CD14-positive monocyte (primary cell): ENCODE results near the gene ADGRL3. TPM values are rescaled to one million over a fixed set of nuclear protein-coding genes. Genes with fewer than 3 reads are reported as not detected.

Source experiments
- DNase-seq, 3 donors: peaks; one replicate each; pipeline ENCODE4 v3.0.0-alpha.2; 2011 to 2022
- H2AFZ ChIP-seq: 2 replicates; pipeline ENCODE4 v1.6.0; 2012; ENCODE audit warnings: mild to moderate bottlenecking, low read depth, low read length, inconsistent platforms; ENCODE audit not compliant: insufficient read depth, poor library complexity, severe bottlenecking
- H3K27ac ChIP-seq, 2 donors: 1 replicate in 1 of 2; 2 replicates in 1 of 2; pipeline ENCODE4 v1.5.1; 2012 to 2013; ENCODE audit warnings: low read length in 2 of 2, control low read depth in 1 of 2, inconsistent platforms in 1 of 2, low read depth in 1 of 2, mild to moderate bottlenecking in 1 of 2
- H3K27me3 ChIP-seq, 2 donors: one replicate each; pipeline versions ENCODE4 v1.6.0 to v1.6.1; 2011 to 2013; ENCODE audit warnings: low read length in 2 of 2; ENCODE audit not compliant: control insufficient read depth in 2 of 2, insufficient read depth in 2 of 2
- H3K36me3 ChIP-seq, 2 donors: replicated peaks in 1 of 2; 1 replicate in 1 of 2; 2 replicates in 1 of 2; pipeline versions ENCODE4 v1.5.1 to v1.6.1; 2012 to 2013; ENCODE audit warnings: low read length in 2 of 2, control low read depth in 1 of 2, inconsistent platforms in 1 of 2, mild to moderate bottlenecking in 1 of 2; ENCODE audit not compliant: insufficient read depth in 2 of 2, control insufficient read depth in 1 of 2
- H3K4me1 ChIP-seq, 2 donors: 1 replicate in 1 of 2; 2 replicates in 1 of 2; pipeline versions ENCODE4 v1.5.1 to v1.6.1; 2012 to 2013; ENCODE audit warnings: low read length in 2 of 2, control low read depth in 1 of 2, inconsistent platforms in 1 of 2, mild to moderate bottlenecking in 1 of 2, moderate library complexity in 1 of 2; ENCODE audit not compliant: insufficient read depth in 2 of 2, control insufficient read depth in 1 of 2
- H3K4me2 ChIP-seq: replicated peaks from 2 replicates; pipeline ENCODE3; 2012; ENCODE audit warnings: low read length, moderate library complexity, mild to moderate bottlenecking; ENCODE audit not compliant: poor library complexity, severe bottlenecking; ENCODE audit errors: extremely low read depth
- H3K4me3 ChIP-seq, 3 experiments: fragments of 200-600 bp in 1 of 3; sonication (generic) in 1 of 3; replicated peaks in 1 of 3; 1 replicate in 2 of 3; 2 replicates in 1 of 3; pipeline ENCODE4 v1.5.1; 2011 to 2013; ENCODE audit warnings: low read length in 3 of 3, mild to moderate bottlenecking in 3 of 3, control low read depth in 2 of 3, low read depth in 2 of 3, inconsistent platforms in 1 of 3, moderate library complexity in 1 of 3
- H3K79me2 ChIP-seq: 2 replicates; pipeline ENCODE4 v1.6.0; 2012; ENCODE audit warnings: mild to moderate bottlenecking, control low read depth, inconsistent platforms, low read length, moderate library complexity; ENCODE audit not compliant: insufficient read depth
- H3K9ac ChIP-seq: 2 replicates; pipeline ENCODE4 v1.6.0; 2017; ENCODE audit warnings: low read length, mild to moderate bottlenecking; ENCODE audit not compliant: insufficient read depth, poor library complexity, severe bottlenecking
- H3K9me3 ChIP-seq, 2 donors: replicated peaks in 1 of 2; 1 replicate in 1 of 2; 2 replicates in 1 of 2; pipeline versions ENCODE4 v1.5.1 to v1.6.1; 2012 to 2013; ENCODE audit warnings: low read length in 2 of 2, control low read depth in 1 of 2; ENCODE audit not compliant: control insufficient read depth in 1 of 2, insufficient read depth in 1 of 2
- H4K20me1 ChIP-seq: 2 replicates; pipeline ENCODE4 v1.6.0; 2012; ENCODE audit warnings: mild to moderate bottlenecking, low read length, control low read depth, moderate library complexity; ENCODE audit not compliant: insufficient read depth
- H3K27ac Mint-ChIP-seq, 7 donors: one replicate each; pipeline ENCODE4 v1.8.0; 2020; ENCODE audit warnings: mild to moderate bottlenecking in 7 of 7, mixed read lengths in 7 of 7, moderate library complexity in 6 of 7, inconsistent platforms in 2 of 7
- H3K27me3 Mint-ChIP-seq, 3 donors: one replicate each; pipeline ENCODE4 v1.8.0; 2021 to 2022; ENCODE audit warnings: low read depth in 3 of 3, mild to moderate bottlenecking in 3 of 3, mixed read lengths in 3 of 3, moderate library complexity in 3 of 3, inconsistent platforms in 1 of 3
- H3K36me3 Mint-ChIP-seq, 2 donors: one replicate each; pipeline ENCODE4 v1.8.0; 2020; ENCODE audit warnings: mixed read lengths in 2 of 2, inconsistent platforms in 1 of 2, mild to moderate bottlenecking in 1 of 2
- H3K4me1 Mint-ChIP-seq: one replicate; pipeline ENCODE4 v1.8.0; 2020; ENCODE audit warnings: mild to moderate bottlenecking, mixed read lengths
- H3K4me3 Mint-ChIP-seq, 2 donors: one replicate each; pipeline ENCODE4 v1.8.0; 2020; ENCODE audit warnings: mild to moderate bottlenecking in 2 of 2, mixed read lengths in 2 of 2, moderate library complexity in 1 of 2
- H3K9me3 Mint-ChIP-seq, 7 donors: one replicate each; pipeline ENCODE4 v1.8.0; 2020 to 2022; ENCODE audit warnings: mixed read lengths in 7 of 7, mild to moderate bottlenecking in 6 of 7, moderate library complexity in 6 of 7, inconsistent platforms in 2 of 7
- WGBS: methylation state at CpG from one replicate; pipeline ENCODE4 v1.1.5; 2013; ENCODE audit warnings: missing lambda C conversion rate; ENCODE audit not compliant: insufficient coverage; 5-methylcytosine and 5-hydroxymethylcytosine counted together
- intact Hi-C, 2 donors: fragments of 100-400 bp; cut with micrococcal nuclease; formaldehyde crosslinking; loops; one replicate each; pipeline versions ENCODE4 v1.15.0 to v1.15.1; 2023
- polyA plus RNA-seq, 3 donors: library from polyadenylated mRNA; depleted of rRNA in 1 of 3; unstranded in 2 of 3; stranded (reverse) in 1 of 3; fragments of 300-500 nt in 2 of 3; fragments of >200 nt in 1 of 3; fragmentation: Illumina TruSeq in 2 of 3; gene quantifications; 1 replicate in 2 of 3; 2 replicates in 1 of 3; pipeline ENCODE4 v1.2.3, GENCODE V29; 2012 to 2021
- TF ChIP-seq, protein P1 (sequence below): fragments of 200-600 bp; IDR thresholded peaks from one replicate; pipeline ENCODE4 v1.8.0; 2022; ENCODE audit warnings: antibody characterized with exemption, mild to moderate bottlenecking

ADGRL3 gene
- polyA plus RNA-seq, 3 donors, result not detected

- intact Hi-C loops, result no loop called here
- no peaks in the 10 kb centered on the region for H3K36me3 Mint-ChIP-seq
- H3K9me3 Mint-ChIP-seq, result peaks cover 0 to 6% (median 2%) of the 10 kb centered on the region in 7 donors
- H3K27me3 Mint-ChIP-seq, result peaks cover 0 to 2% (median 0%) of the 10 kb centered on the region in 3 donors
- Histone ChIP-seq H4K20me1 (no peaks in the 10 kb centered on the region), H3K36me3 (no peaks in the 10 kb centered on the region), H3K9me3 (peaks cover 0 to 3% of the 10 kb centered on the region in 2 donors), H3K9ac (no peak overlapping the region), H3K4me3 (no peak overlapping the region), H3K27ac (no peak overlapping the region), H3K27me3 (no peaks in the 10 kb centered on the region), H3K79me2 (no peaks in the 10 kb centered on the region), H3K4me2 (no peak overlapping the region), H3K4me1 (no peaks in the 10 kb centered on the region), H2AFZ (no peak overlapping the region)
- DNase-seq, result no peak
- H3K27ac Mint-ChIP-seq, result no peak overlapping the region
- TF ChIP-seq, protein P1, sequence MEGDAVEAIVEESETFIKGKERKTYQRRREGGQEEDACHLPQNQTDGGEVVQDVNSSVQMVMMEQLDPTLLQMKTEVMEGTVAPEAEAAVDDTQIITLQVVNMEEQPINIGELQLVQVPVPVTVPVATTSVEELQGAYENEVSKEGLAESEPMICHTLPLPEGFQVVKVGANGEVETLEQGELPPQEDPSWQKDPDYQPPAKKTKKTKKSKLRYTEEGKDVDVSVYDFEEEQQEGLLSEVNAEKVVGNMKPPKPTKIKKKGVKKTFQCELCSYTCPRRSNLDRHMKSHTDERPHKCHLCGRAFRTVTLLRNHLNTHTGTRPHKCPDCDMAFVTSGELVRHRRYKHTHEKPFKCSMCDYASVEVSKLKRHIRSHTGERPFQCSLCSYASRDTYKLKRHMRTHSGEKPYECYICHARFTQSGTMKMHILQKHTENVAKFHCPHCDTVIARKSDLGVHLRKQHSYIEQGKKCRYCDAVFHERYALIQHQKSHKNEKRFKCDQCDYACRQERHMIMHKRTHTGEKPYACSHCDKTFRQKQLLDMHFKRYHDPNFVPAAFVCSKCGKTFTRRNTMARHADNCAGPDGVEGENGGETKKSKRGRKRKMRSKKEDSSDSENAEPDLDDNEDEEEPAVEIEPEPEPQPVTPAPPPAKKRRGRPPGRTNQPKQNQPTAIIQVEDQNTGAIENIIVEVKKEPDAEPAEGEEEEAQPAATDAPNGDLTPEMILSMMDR, result no peak
- no peaks in the 10 kb centered on the region for H3K4me1 Mint-ChIP-seq
- no peak overlapping the region for H3K4me3 Mint-ChIP-seq
Measured at GRCh38 chr4:61838072-61838471, 637.9 kb downstream of the ADGRL3 start.

DNA sequence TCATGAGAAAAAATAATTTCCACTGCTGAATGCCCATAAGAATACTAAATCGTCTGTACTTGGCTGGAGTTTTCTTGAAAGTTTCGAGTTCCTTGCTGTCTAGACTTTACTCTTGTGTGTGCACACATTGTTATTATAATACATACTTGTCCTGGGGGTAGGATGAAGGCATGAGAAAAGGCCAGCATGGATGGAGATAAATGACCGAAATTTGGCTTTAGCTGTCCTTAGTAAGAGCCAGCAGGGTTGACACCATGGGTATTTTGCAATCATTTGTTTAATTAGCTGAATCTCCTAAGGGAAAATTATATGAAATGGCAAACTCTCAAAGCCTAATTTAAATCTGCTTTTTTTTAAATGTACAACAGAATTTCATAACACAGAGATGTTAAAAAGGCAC lies 641.6 kb downstream of the ADGRL3 start:
- intact Hi-C loops, result no loop called here
- Mint-ChIP-seq H3K4me3 (no peak overlapping the region), H3K36me3 (no peaks in the 10 kb centered on the region), H3K4me1 (no peaks in the 10 kb centered on the region), H3K9me3 (peaks cover 0 to 2% (median 0%) of the 10 kb centered on the region in 7 donors), H3K27me3 (peaks cover 0 to 5% (median 0%) of the 10 kb centered on the region in 3 donors), H3K27ac (no peak overlapping the region)
- no peaks in the 10 kb centered on the region for H3K79me2 ChIP-seq
- WGBS, result 80% methylated on average over 1 of the region's 3 CpGs
- H4K20me1 ChIP-seq, result no peaks in the 10 kb centered on the region
- H3K9me3 ChIP-seq, result no peaks in the 10 kb centered on the region
- no peak overlapping the region for H3K4me2 ChIP-seq
- TF ChIP-seq, protein P1, result no peak
- H3K9ac ChIP-seq, result no peak overlapping the region
- no peak overlapping the region for H3K27ac ChIP-seq
- DNase-seq, result no peak
- H3K27me3 ChIP-seq, result no peaks in the 10 kb centered on the region
- H2AFZ ChIP-seq, result no peak overlapping the region
- H3K4me1 ChIP-seq, result no peaks in the 10 kb centered on the region
- no peak overlapping the region for H3K4me3 ChIP-seq
- H3K36me3 ChIP-seq, result no peaks in the 10 kb centered on the region
